HCT116 (cell line): ENCODE data around the gene ZNF385A. TPM values are rescaled to one million over a fixed set of nuclear protein-coding genes. Genes with fewer than 3 reads are reported as not detected.

Experiments
- ATAC-seq: fragments of 200-7000 bp; cut with Tn5 transposase; 2 replicates; pipeline ENCODE4 v1.9.1; 2020; ENCODE audit warnings: mild to moderate bottlenecking, moderate library complexity
- BruUV-seq: library from RNA; stranded (reverse); fragments of 400-500 nt; replicated peaks from 2 replicates; lab custom pipeline; 2021; lab: Mats Ljungman, UMichigan
- CTCF ChIA-PET: fragments of 300-600 bp; sonication (Branson Sonifier 250); formaldehyde crosslinking; loops from one replicate; lab custom pipeline; 2021; ENCODE audit warnings: antibody characterized with exemption; lab: Charles Lee
- POLR2A ChIA-PET: fragments of 300-600, 350-600 bp; sonication (Branson Sonifier 250); formaldehyde crosslinking; loops from one replicate; lab custom pipeline; 2021; ENCODE audit warnings: antibody characterized with exemption; lab: Charles Lee
- RAD21 ChIA-PET, 2 experiments: fragments of 300-600 bp; sonication (Branson Sonifier 250); formaldehyde crosslinking; loops; one replicate each; lab custom pipeline; 2023; ENCODE audit warnings: low total read pairs in 2 of 2; ENCODE audit not compliant: uncharacterized antibody in 2 of 2, unreplicated experiment in 2 of 2, low non-redundant PET in 1 of 2; lab: Charles Lee
- DNase-seq: peaks from one replicate; pipeline ENCODE4 v3.0.0-alpha.2; 2010; ENCODE audit warnings: low read depth, low spot score
- H2AFZ ChIP-seq: fragments of 200-600 bp; shearing (Covaris generic), sonication (generic); 2 replicates; pipeline ENCODE4 v1.6.1; 2017; ENCODE audit warnings: low read depth, mixed run types, mixed read lengths, antibody characterized with exemption, low read length; ENCODE audit not compliant: poor library complexity, severe bottlenecking
- H3K27ac ChIP-seq: 2 replicates; pipeline ENCODE4 v1.5.1; 2012; ENCODE audit warnings: low read depth, low read length
- H3K27me3 ChIP-seq: fragments of 200-600 bp; sonication (generic); 2 replicates; pipeline ENCODE4 v1.6.1; 2016; ENCODE audit warnings: mixed run types, low read length, mixed read lengths; ENCODE audit not compliant: insufficient read depth
- H3K36me3 ChIP-seq, 2 experiments: fragments of 200-500 bp in 1 of 2; fragments of 200-600 bp in 1 of 2; sonication (Bioruptor generic) in 1 of 2; sonication (generic) in 1 of 2; 2 replicates each; pipeline versions ENCODE4 v1.5.1 to v1.6.1; 2014 to 2016; ENCODE audit warnings: low read length in 2 of 2, inconsistent platforms in 1 of 2, mixed read lengths in 1 of 2, mixed run types in 1 of 2; ENCODE audit not compliant: insufficient read depth in 2 of 2, control insufficient read depth in 1 of 2
- H3K4me1 ChIP-seq, 2 experiments: fragments of 200-600 bp in 1 of 2; sonication (generic) in 1 of 2; 2 replicates each; pipeline versions ENCODE4 v1.5.1 to v1.6.1; 2012 to 2017; ENCODE audit warnings: low read length in 2 of 2, inconsistent platforms in 1 of 2, mild to moderate bottlenecking in 1 of 2, mixed read lengths in 1 of 2, mixed run types in 1 of 2, moderate library complexity in 1 of 2; ENCODE audit not compliant: insufficient read depth in 2 of 2, control insufficient read depth in 1 of 2
- H3K4me2 ChIP-seq: fragments of 200-600 bp; sonication (generic); 2 replicates; pipeline ENCODE4 v1.6.1; 2017; ENCODE audit warnings: mixed run types, low read length, mixed read lengths
- H3K4me3 ChIP-seq, 2 experiments: fragments of 200-600 bp in 1 of 2; sonication (generic) in 1 of 2; replicated peaks in 1 of 2; 2 replicates each; pipeline ENCODE4 v1.5.1; 2011 to 2016; ENCODE audit warnings: low read length in 2 of 2, control low read depth in 1 of 2, low read depth in 1 of 2, mild to moderate bottlenecking in 1 of 2, mixed read lengths in 1 of 2, mixed run types in 1 of 2
- H3K79me2 ChIP-seq: fragments of 200-600 bp; sonication (generic); 2 replicates; pipeline ENCODE4 v1.6.1; 2017; ENCODE audit warnings: mild to moderate bottlenecking, mixed run types, low read length, moderate library complexity, mixed read lengths; ENCODE audit not compliant: insufficient read depth
- H3K9ac ChIP-seq: fragments of 200-600 bp; sonication (generic); 2 replicates; pipeline ENCODE4 v1.6.1; 2016; ENCODE audit warnings: low read length, mixed read lengths
- H3K9me2 ChIP-seq: fragments of 200-600 bp; sonication (generic), shearing (Covaris generic); 2 replicates; pipeline ENCODE4 v1.6.1; 2017; ENCODE audit warnings: mixed run types, mild to moderate bottlenecking, moderate library complexity; ENCODE audit not compliant: insufficient read depth
- H3K9me3 ChIP-seq, 2 experiments: fragments of 200-500 bp in 1 of 2; fragments of 200-600 bp in 1 of 2; sonication (Bioruptor generic) in 1 of 2; sonication (generic) in 1 of 2; 2 replicates each; pipeline ENCODE4 v1.6.1; 2014 to 2017; ENCODE audit warnings: low read length in 2 of 2, mixed read lengths in 2 of 2, inconsistent platforms in 1 of 2, low read depth in 1 of 2, mild to moderate bottlenecking in 1 of 2, mixed run types in 1 of 2, moderate library complexity in 1 of 2; ENCODE audit not compliant: control insufficient read depth in 1 of 2, insufficient read depth in 1 of 2
- H4K20me1 ChIP-seq: fragments of 200-600 bp; sonication (generic), shearing (Covaris generic); 2 replicates; pipeline ENCODE4 v1.6.1; 2017; ENCODE audit warnings: mixed run types, mild to moderate bottlenecking, moderate library complexity; ENCODE audit not compliant: insufficient read depth
- CBX3 ChIP-seq: IDR thresholded peaks from 2 replicates; pipeline ENCODE4 v1.6.1; 2012; ENCODE audit warnings: low read depth
- EZH2 ChIP-seq: fragments of 200-600 bp; sonication (generic); IDR thresholded peaks from 2 replicates; pipeline ENCODE4 v1.6.1; 2017; ENCODE audit warnings: antibody characterized with exemption, mixed run types
- MAX ChIP-seq: IDR thresholded peaks from 2 replicates; pipeline ENCODE4 v1.6.1; 2012
- POLR2A ChIP-seq: IDR thresholded peaks from 2 replicates; pipeline ENCODE4 v1.7.0; 2011; ENCODE audit warnings: borderline replicate concordance; ENCODE audit not compliant: insufficient read depth, insufficient read length; ENCODE audit errors: extremely low read depth
- POLR2AphosphoS5 ChIP-seq: IDR thresholded peaks from 2 replicates; pipeline ENCODE4 v1.6.1; 2011; ENCODE audit warnings: mild to moderate bottlenecking, low read depth, low read length, moderate library complexity
- RAD21 ChIP-seq: IDR thresholded peaks from 2 replicates; pipeline ENCODE4 v1.6.1; 2012; ENCODE audit warnings: low read depth, mild to moderate bottlenecking
- REST ChIP-seq: IDR thresholded peaks from 2 replicates; pipeline ENCODE4 v1.6.1; 2012; ENCODE audit warnings: low read depth
- SIN3A ChIP-seq: IDR thresholded peaks from 2 replicates; pipeline ENCODE4 v1.6.1; 2012; ENCODE audit warnings: low read depth
- SP1 ChIP-seq: IDR thresholded peaks from 2 replicates; pipeline ENCODE4 v1.6.1; 2012; ENCODE audit warnings: low read depth
- SRF ChIP-seq: IDR thresholded peaks from 2 replicates; pipeline ENCODE4 v1.6.1; 2012; ENCODE audit warnings: low read depth
- TCF7L2 ChIP-seq: IDR thresholded peaks from 2 replicates; pipeline ENCODE4 v1.7.0; 2011; ENCODE audit warnings: borderline replicate concordance, inconsistent platforms; ENCODE audit not compliant: insufficient read depth, insufficient read length; ENCODE audit errors: extremely low read depth
- YY1 ChIP-seq: IDR thresholded peaks from 2 replicates; pipeline ENCODE4 v1.6.1; 2011; ENCODE audit warnings: low read length, low read depth, moderate library complexity, mild to moderate bottlenecking; ENCODE audit not compliant: insufficient replicate concordance; ENCODE audit errors: extremely low read depth
- ZBTB33 ChIP-seq: IDR thresholded peaks from 2 replicates; pipeline ENCODE4 v1.6.1; 2011; ENCODE audit warnings: mild to moderate bottlenecking, low read length, moderate library complexity; ENCODE audit not compliant: insufficient replicate concordance; ENCODE audit errors: extremely low read depth
- ZFX ChIP-seq: fragments of 450-650 bp; IDR thresholded peaks from 2 replicates; pipeline ENCODE4 v1.6.1; 2017
- intact Hi-C: fragments of 100-400 bp; cut with micrococcal nuclease; formaldehyde crosslinking; loops from 2 replicates; pipeline ENCODE4 v1.10.0; 2022
- total RNA-seq: library from RNA; stranded (reverse); gene quantifications from one replicate; pipeline ENCODE4 v1.2.1, GENCODE V29; 2021; ENCODE audit not compliant: unreplicated experiment

Gene ZNF385A
- total RNA-seq, 1 experiment from 2014 or later = 34.7 TPM

DNA sequence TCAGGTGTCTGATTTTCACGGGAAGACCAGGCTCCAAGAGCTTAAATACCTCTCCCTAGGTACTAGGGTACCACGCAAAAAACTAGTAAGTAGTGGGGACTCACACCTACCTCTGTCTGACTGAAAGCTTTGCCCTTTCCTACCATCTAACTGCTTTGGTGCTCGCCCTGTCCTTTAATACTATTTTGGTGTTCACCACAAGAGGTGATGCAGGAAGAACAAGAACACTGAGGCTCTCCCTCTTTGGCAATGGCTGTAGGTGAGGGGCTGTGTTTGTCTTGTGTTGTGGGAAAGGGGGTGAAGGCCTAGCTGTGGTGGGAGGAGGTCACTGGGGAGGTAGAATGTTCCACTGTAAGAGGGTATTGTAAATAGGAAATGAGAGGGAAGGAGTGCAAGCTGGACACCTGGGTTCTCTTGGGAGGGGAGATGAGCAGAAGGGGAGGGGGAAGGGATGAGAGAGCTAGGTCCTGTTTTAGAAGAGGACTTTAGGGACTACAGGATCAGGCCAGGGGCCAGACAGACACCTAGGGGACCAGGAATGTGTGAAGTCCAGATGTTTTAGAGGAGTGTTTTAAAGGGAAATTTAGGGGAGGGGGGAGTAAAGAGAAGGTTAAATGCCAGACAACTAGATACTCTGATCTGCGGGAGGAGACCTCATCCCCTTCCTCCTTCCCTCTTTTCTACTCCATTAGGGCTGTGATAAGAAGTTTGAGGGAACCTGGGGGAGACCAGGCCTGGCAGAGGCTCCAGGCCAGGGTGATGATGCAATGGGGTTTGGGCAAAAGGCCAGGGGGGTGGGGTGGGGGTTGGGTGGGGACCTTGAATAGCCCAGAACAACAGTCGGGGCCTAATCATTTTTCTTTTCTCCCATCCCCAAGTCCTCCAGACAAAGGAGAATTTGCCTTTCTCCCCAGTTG lies 32.4 kb upstream of the ZNF385A start (continued):
- TF ChIP-seq RAD21 (no peak), POLR2A (no peak)

DNA sequence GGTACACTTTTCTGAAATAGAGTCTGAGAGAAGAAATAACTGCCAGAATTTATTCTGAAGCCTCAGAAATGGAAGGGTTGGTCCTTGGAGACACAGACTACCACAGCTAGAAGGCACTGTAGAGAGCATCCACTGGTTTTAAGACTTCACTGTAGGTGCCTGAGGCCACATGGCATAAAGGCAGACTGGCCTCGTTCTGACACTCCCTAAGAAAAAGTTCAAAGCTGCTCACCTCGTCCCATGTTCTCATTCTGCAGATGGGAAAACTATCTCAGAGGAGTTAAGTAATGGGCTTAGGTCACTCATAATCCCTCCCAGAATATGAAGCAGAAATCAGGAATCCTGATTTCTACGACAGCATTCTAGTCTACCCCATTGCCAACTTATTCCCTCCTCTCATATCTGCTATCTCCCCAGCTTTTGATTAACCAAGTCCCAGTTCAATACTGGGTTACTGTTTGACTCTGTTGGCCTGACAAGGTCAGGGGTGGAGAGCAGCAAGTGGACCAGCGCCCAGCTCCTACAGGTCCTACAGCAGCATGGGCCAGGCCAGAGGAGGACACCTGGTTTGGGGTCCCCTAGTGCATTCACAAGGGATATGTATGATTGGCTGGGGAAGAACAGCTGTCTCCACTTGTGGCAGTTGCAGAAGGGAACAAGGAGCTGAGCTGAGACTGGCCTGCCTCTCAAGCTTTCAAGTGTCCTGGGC lies 30.8 kb upstream of the ZNF385A start:
- intact Hi-C loops = no loop called here
- Histone ChIP-seq H3K36me3 (peaks cover 3 to 4% of the 10 kb centered on the region in 2 experiments; a peak in 1 of 4 replicates), H3K4me1 (peaks cover 16 to 50% of the 10 kb centered on the region in 2 experiments), H3K9me2 (no peaks in the 10 kb centered on the region), H3K27me3 (no peaks in the 10 kb centered on the region), H3K79me2 (peaks cover 46% of the 10 kb centered on the region), H3K4me2 (no peak overlapping the region), H4K20me1 (no peaks in the 10 kb centered on the region), H3K9me3 (no peaks in the 10 kb centered on the region), H3K9ac (no peak overlapping the region), H3K27ac (no peak overlapping the region), H2AFZ (no peak overlapping the region), H3K4me3 (no peak overlapping the region)
- ChIA-PET POLR2A (interaction anchor here (1.1 kb wide), 1 partner anchor 16 kb away, joined by 4 read pairs; no protein-coding TSS in a partner anchor), RAD21 (no interaction called here), CTCF (interaction anchor here (1.5 to 7.1 kb wide), 2 partner anchors 11 to 16 kb away, joined by 4 to 41 read pairs; no protein-coding TSS in a partner anchor)
- DNase-seq (no peak), ATAC-seq (no peak)
- no TSS peak for BruUV-seq
- no peak for TF ChIP-seq SP1
- no peak for TF ChIP-seq CBX3
- TF ChIP-seq REST = no peak
- TF ChIP-seq SRF = no peak
- no peak for TF ChIP-seq ZBTB33
- no peak for TF ChIP-seq TCF7L2
- no peak for TF ChIP-seq MAX
- no peak for TF ChIP-seq SIN3A
- no peak for TF ChIP-seq EZH2
- no peak for TF ChIP-seq ZFX
- TF ChIP-seq YY1 = no peak
- no peak for TF ChIP-seq RAD21
- no peak for TF ChIP-seq POLR2AphosphoS5
